GM08714 (cell line): ENCODE measurements around the gene DMD.

ENCODE experiments used
- H3K4me3 ChIP-seq: fragments of 200-500 bp; sonication (Bioruptor generic); 2 replicates; pipeline ENCODE4 v1.5.1; 2014; ENCODE audit warnings: mild to moderate bottlenecking, low read length, inconsistent platforms
- ZNF274 ChIP-seq: IDR thresholded peaks from 2 replicates; pipeline ENCODE4 v1.6.1; 2012; ENCODE audit warnings: mild to moderate bottlenecking, low read depth, low read length

The DMD gene

DNA sequence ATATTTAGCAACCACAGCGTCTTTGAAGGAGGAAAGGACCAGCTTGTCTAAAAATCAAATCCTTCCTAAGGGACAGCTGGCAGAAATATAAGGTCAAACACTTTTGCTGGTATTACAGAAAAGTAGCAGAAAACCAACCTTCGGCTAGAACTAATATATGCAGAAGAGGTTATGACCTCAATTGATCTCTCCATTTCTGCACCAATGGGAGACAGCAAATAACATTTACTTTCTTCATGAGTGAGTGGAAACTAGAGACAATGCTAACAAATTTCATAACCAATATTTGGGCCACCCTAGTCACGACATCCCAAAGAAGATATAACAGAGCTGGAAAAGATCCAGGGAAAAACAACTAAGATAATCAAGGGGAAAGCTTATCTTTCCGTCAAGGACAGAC, 1892.5 kb downstream of the DMD start:
- no peak overlapping the region for H3K4me3 ChIP-seq
- TF ChIP-seq ZNF274, result no peak

DNA sequence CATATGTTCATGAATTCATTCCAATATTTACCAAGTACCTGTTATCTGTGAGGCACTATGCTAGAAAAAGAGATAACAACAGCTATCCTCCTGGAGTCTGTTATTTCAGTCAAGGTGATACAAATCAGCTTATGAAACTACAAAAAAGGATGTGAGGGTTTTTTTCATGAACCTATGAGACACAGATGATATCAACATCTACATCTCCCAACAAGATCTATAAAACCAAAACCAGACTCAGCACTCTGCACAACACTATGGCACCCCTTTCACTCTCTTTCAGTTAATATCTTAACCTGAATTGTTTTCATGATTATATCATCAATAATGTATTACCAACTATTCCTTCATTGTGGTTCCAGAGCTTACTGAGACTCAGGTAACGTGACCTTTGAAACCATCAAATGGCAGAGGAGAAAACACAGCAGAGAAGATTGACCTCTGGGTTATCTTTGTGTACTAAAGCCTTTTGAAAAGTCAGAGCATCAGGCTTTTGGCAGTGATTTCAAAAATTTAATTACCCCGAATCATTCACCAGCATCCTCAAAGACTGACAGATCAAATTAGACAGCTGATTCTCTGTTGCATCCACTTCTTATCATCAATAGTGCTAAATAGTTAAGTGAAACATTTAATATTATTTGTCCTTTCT, 1894.9 kb downstream of the DMD start:
- no peak for TF ChIP-seq ZNF274
- H3K4me3 ChIP-seq, result no peak overlapping the region

DNA sequence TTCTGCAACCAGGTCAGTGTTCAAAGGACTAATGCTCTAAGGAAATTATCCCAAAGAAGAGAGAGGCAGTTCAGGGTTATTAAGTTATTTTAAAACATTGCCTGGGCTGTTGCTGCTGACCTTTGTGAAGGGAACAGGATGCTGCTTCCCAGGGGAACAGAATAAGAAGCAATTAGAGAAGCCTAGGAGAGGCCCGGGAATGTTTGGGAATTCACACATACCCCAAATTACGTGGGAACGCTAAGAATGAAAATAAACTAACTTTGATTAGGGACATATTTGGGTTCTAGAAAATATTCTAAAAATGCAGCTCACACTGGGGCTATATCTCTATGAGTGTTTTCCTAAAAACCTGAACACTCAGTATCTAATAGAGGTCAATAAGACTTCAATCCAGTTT, 1896.4 kb downstream of the DMD start:
- TF ChIP-seq ZNF274, result no peak
- H3K4me3 ChIP-seq, result no peak overlapping the region

DNA sequence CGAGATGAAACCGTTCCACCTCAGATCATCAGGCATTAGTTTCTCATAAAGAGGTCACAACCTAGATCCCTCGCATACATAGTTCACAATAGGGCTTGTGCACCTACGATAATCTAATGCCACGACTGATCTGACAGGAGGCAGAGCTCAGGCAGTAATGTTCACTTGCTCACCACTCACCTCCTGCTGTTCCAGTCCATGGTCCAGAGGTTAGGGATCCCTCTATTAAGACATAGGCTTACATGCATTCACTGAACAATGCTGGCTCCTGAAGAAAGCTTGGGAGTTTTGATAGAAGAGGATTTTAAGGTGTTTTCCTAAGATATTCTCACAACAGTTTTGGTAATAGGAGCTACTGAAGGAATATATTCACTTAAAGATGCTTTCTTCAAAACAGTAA, 1903.4 kb downstream of the DMD start:
- no peak for TF ChIP-seq ZNF274
- H3K4me3 ChIP-seq, result no peak overlapping the region

DNA sequence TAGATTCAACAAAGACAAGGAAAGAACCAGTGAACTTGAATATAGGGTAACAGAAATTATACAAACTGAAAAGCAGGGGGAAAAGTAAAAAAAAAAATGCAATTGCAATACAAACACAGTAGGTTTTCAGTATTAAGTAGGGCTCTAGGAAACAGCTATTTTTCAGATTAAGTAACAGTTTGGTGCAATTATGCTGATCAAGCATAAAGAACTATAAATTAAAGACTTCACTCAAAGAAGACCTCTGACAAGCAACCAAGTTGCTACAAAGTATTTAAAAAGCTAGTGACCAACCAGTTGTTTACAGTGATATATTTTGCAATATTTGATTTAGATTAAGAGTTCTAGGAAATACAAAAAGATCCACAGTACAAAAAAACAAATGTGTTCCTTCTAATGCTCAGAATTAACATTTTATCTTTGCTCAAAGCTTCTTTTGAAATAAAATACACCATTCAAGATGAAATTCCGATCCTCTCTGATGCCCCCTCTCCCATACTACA, 1908.7 kb downstream of the DMD start:
- H3K4me3 ChIP-seq, result no peak overlapping the region
- no peak for TF ChIP-seq ZNF274

DNA sequence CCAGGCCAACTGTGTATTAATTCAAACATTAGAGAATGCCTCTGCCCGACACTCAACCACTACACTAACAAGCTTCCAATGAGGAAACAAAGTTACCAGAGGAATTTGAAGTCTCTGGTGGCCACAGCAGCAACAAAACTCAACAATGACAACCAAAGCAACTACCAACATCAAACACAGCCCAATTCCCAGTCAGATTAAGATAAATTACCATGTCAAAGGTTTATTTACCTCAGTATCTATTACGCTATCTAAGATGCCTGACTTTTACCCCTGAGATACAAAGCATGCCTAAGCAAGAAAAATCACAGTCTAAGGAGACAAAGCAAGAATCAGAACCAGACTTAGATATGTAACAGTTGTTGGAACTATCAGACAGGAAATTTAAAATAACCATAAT, 1909.4 kb downstream of the DMD start:
- H3K4me3 ChIP-seq, result no peak overlapping the region
- TF ChIP-seq ZNF274, result no peak

DNA sequence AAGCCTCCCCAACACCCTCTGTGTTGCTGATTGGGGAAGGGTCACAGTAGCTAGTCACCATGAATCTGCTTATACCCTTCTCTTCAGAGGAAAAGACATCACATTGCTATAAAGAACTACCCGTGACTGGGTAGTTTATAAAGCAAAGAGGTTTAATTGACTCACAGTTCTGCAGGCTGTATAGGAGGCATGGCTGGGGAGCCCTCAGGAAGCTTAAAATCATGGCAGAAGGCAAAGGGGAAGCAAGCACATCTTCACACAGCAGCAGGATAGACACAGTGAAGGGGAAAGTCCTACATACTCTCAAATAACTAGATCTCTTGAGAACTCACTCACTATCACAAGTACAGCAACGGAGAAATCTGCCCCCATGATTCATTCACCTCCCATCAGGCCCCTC, 1910.1 kb downstream of the DMD start:
- TF ChIP-seq ZNF274, result no peak
- no peak overlapping the region for H3K4me3 ChIP-seq

DNA sequence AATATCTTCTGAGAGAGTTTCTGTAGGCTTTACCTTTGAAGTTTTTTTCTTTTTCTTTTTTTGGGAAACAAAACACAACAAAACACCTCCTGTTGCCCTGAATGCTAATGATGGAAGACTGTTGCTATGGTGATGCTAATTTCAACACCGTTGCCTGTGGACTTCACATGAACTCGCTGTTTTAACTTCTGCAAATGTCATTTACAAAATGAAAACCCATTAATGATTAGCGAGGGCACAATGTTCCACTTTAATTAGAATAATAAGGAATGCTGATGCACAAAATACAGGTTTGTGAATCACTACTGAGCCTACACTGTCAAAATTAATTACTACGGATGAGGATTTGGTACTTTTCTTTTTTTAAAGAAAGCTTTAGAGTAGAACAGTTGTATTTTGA, 1912.4 kb downstream of the DMD start:
- TF ChIP-seq ZNF274, result no peak
- no peak overlapping the region for H3K4me3 ChIP-seq

DNA sequence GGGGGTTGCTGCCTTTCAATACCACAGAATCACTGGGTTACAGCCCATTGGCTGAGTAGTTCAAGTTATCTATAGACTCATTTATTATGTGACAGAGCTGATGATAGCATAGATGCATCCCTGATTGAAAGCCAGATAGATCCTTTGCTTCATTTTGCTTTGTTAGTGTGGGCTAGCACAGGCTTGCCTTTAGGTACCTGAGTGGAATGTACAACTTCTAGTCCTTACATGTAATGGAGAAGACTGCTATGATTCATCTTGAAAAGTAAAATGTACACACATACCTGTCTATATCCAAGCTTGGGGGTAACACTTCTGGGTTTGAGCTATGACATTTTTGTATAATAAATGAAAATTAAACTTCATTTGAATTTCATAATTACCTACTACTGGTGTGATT, 1913.5 kb downstream of the DMD start:
- TF ChIP-seq ZNF274, result no peak
- H3K4me3 ChIP-seq, result no peak overlapping the region

DNA sequence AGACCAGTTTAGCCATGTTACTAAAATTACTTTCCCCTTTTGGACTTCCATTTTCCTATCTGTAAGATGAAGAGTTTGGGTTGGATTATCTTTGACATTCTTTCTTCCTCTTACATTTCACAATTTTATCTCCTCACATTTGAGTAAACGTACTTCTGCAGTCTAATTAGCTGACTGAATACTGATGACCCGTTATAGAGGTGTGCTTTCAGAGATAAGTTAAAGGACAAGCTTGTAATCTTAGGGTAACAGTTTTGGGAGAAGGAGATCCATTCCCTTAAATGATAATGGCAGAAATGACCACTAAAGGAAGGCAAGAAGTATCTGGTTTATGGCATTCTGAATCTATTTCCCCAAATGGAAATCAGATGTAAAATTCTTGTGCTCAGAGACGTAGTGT, 1916.9 kb downstream of the DMD start:
- no peak for TF ChIP-seq ZNF274
- H3K4me3 ChIP-seq, result no peak overlapping the region

DNA sequence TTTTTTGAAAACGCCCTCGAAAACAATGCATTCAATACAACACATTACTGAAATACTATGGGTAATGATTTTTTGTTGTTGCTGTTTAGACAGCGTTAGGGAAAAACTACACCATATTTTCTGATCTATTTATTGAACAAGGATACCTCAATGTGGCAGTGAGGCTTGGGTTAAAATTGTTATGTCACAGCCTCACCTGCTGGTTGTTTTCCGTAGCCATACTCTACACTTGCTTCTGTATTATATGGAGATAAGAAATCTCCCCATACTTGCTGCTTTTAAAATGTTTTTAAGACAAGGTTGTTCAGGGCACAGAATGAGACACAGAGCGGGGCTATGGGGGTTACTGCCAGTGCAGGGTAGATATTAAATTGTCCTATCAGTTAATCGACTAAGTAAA, 1917.9 kb downstream of the DMD start:
- TF ChIP-seq ZNF274, result no peak
- no peak overlapping the region for H3K4me3 ChIP-seq

DNA sequence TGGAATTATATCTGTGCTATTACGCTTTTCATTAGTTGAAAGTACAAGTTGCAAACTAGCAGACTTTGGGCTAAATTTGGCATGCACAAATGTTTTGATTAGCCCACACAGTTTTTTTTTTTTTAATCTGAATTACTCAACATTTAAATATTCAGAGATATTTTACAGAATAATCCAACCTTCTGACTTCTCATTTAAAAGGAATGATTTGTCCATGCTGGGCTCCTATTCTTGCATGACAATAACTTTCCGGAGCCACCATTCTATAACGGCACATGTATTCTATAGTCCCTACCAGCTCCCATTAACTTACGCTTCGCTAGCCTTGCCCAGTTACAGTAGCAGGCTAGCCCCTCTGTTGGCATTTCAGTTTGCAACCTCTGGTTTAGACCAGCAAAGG, 1920.2 kb downstream of the DMD start:
- no peak for TF ChIP-seq ZNF274
- no peak overlapping the region for H3K4me3 ChIP-seq

DNA sequence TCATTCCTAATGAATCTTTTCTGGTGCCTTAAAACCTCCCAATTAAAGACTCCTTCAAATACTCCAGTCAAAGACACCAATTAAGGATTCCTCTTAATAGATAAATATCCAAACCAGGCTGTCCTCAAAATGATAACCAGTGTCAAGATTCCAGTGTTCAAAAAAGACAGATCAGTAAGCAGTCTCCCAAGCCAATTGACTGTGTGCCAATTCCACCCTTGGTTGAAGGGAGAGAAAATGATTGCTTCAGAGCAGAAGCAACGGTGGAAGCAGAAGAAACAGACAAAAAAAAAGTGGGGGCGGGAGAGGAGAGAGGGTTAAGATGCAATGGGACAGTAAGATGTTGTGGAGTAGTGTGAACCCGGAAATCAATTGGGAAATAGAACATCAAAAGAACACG, 1923.5 kb downstream of the DMD start:
- H3K4me3 ChIP-seq, result no peak overlapping the region
- TF ChIP-seq ZNF274, result no peak

DNA sequence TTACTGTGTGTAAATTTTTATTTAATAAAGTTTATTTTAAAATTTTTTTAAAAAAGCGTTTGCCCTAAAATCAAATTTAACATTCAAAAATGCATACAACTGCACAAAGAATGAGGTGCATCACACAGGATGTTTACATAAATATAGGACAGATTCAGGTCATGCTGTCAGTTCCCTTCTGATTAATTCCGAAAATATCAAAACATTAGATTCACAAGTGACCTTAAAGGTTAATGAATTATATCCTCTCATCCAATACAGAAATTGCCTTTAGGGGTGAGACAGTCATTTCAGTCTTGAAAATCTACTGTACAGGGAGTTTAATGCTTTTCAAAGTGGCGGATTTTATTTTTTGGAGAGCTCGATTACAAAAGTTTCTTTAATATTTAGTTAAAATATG, 1930.8 kb downstream of the DMD start:
- TF ChIP-seq ZNF274, result no peak
- no peak overlapping the region for H3K4me3 ChIP-seq

DNA sequence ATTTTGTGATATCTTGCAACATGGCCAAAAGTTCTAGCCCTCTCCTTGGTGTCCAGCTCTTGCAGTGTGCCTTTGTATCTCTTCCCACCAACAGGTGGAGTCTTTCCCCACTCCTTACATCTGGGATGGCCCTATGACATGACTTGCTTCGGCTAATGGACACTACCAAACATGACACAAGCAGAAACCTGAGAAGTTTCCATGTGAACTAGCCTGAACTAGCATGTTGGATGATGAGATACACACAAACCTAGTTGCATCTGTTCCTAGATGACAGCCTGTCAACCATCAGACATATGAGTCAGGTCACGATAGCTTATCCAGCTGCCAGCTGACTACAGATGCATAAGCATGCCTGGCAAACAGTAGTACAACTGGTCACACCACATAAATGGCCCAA, 1932.0 kb downstream of the DMD start:
- no peak for TF ChIP-seq ZNF274
- no peak overlapping the region for H3K4me3 ChIP-seq

DNA sequence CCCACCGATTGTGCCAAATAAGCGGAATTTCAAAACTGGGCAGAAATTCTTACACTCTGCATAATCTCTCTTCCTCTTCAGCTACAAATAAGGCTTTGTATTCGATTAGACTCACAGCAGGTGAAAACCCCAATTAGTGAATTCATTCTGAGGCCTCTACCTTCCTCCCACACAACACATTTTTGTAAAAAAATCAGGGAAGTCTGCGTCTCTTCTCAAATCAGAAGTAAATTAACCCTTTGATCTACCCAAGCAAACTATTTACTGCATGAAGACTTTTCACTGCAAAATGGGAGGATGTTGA, 1938.9 kb downstream of the DMD start:
- TF ChIP-seq ZNF274, result no peak
- H3K4me3 ChIP-seq, result no peak overlapping the region
